ENCODE measurements around the gene CTNNA1.

CTNNA1 gene

DNA sequence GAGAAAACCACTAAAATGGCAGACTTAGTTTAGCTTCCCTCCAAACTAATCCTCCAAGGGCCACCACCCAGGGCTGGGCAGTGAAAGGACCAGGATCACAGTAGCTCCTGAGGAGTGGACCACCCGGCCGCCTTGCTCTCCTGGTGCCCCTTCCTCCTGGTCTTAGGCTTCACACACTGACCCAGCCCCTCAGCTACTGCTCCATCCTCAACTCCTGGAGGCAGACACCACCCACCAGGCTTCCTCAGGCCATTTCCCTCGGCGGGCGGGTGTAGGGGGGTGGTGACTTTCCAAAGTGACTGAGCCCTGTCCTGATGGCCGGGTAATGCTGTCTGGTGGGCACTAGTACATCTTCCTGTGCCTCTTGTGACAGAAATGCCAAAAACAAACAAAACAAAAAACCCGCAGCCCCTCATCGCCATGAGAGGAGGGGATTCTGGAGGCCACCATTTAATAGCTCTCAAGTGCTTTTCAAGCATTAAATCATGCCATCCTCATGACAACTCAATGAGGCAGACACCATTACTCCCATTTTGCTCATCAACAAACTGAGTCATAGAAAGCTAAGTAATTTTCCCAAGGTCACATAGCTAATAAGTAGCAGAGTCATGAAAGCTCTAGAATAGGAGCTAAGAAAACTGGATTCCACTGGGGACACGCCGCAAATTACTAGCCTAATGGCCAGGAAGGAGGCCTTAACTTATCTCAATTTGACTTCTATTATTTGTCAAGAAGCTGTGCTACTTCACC, 213.2 kb downstream of the CTNNA1 start:
- DNase-seq (ENCODE audit: low spot score): no peak
- TF ChIP-seq, protein P1, sequence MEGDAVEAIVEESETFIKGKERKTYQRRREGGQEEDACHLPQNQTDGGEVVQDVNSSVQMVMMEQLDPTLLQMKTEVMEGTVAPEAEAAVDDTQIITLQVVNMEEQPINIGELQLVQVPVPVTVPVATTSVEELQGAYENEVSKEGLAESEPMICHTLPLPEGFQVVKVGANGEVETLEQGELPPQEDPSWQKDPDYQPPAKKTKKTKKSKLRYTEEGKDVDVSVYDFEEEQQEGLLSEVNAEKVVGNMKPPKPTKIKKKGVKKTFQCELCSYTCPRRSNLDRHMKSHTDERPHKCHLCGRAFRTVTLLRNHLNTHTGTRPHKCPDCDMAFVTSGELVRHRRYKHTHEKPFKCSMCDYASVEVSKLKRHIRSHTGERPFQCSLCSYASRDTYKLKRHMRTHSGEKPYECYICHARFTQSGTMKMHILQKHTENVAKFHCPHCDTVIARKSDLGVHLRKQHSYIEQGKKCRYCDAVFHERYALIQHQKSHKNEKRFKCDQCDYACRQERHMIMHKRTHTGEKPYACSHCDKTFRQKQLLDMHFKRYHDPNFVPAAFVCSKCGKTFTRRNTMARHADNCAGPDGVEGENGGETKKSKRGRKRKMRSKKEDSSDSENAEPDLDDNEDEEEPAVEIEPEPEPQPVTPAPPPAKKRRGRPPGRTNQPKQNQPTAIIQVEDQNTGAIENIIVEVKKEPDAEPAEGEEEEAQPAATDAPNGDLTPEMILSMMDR (IDR thresholded peaks at IDR 0.05; ENCODE audit: extremely low read depth, missing control alignments): no peak

- no peak for DNase-seq (ENCODE audit: low spot score)
- TF ChIP-seq, protein P1 (IDR thresholded peaks at IDR 0.05; ENCODE audit: extremely low read depth, missing control alignments): no peak
Measured at GRCh38 chr5:138967791-138968448, 214.7 kb downstream of the CTNNA1 start.

- TF ChIP-seq, protein P1 (IDR thresholded peaks at IDR 0.05; ENCODE audit: extremely low read depth, missing control alignments): no peak
- no peak for DNase-seq (ENCODE audit: low spot score)
Measured at GRCh38 chr5:138968601-138969000, 215.4 kb downstream of the CTNNA1 start.

- DNase-seq (ENCODE audit: low spot score): no peak
- TF ChIP-seq, protein P1 (IDR thresholded peaks at IDR 0.05; ENCODE audit: extremely low read depth, missing control alignments): no peak
Measured at GRCh38 chr5:138969323-138970002, 216.2 kb downstream of the CTNNA1 start.

GRCh38 chr5:138972230-138972629, 219.0 kb downstream of the CTNNA1 start:
- TF ChIP-seq, protein P1 (IDR thresholded peaks at IDR 0.05; ENCODE audit: extremely low read depth, missing control alignments): no peak
- no peak for DNase-seq (ENCODE audit: low spot score)

DNA sequence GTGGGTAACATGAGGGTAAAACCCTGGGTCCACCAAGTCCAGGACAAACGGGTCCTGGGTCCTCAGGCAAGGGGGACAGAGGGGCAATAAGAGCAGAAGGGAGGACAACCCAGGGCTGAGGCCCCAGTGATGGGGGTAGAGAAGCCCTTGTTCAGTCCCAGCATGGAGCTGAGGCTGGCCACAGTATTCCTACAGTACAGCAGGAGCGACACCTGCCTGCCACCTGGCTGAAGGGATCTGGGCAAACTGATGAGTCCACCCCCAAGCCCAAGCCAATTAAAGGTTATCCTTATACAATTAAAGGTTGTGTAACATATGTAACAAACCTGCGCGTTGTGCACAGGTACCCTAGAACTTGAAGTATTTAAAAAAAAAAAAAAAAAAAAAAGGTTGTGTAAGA, 219.6 kb downstream of the CTNNA1 start:
- DNase-seq (ENCODE audit: low spot score): no peak
- TF ChIP-seq, protein P1 (IDR thresholded peaks at IDR 0.05; ENCODE audit: extremely low read depth, missing control alignments): no peak
